Spleen (tissue), 7 donors: ENCODE results near the gene PCDHGB5.

Source experiments
- POLR2A ChIP-seq, 3 donors: fragments of 450-650 bp; IDR thresholded peaks; one replicate each; pipeline ENCODE4 v1.5.1; 2017; ENCODE audit warnings: antibody characterized with exemption in 3 of 3, mild to moderate bottlenecking in 1 of 3
- POLR2AphosphoS5 ChIP-seq, 3 donors: sonication (generic); formaldehyde crosslinking; IDR thresholded peaks; one replicate each; pipeline ENCODE4 v1.5.1; 2017; ENCODE audit warnings: antibody characterized with exemption in 3 of 3
- TF ChIP-seq, protein P1 (sequence below), 11 experiments: fragments of 200-600 bp in 7 of 11; fragments of 450-650 bp in 4 of 11; sonication (generic) in 4 of 11; IDR thresholded peaks in 8 of 11; conservative IDR thresholded peaks in 3 of 11; 1 replicate in 7 of 11; 2 replicates in 4 of 11; pipeline versions ENCODE4 v1.4.0 to v1.8.0; 2016 to 2021; ENCODE audit warnings: antibody characterized with exemption in 11 of 11, inconsistent platforms in 4 of 11, mild to moderate bottlenecking in 1 of 11
- donor health status: DM: no; HTN: no; CAD: no; lungs with moderate emphysema.
- donor health status: DM: no; HTN: no; CAD: no.
- donor health status: DM: no; HTN: no; CAD: no.

DNA sequence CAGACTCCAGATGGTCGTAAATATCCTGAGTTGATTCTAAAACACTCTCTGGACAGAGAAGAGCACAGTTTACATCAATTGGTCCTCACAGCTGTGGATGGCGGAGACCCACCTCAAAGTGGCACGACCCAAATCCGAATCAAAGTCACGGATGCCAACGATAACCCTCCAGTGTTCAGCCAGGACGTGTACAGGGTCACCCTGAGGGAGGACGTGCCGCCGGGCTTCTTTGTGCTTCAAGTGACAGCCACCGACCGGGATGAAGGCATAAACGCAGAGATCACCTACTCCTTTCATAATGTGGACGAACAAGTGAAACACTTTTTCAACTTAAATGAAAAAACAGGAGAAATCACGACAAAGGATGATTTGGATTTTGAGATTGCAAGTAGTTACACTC is 37.1 kb upstream of the PCDHGB5 start:
- TF ChIP-seq, protein P1, sequence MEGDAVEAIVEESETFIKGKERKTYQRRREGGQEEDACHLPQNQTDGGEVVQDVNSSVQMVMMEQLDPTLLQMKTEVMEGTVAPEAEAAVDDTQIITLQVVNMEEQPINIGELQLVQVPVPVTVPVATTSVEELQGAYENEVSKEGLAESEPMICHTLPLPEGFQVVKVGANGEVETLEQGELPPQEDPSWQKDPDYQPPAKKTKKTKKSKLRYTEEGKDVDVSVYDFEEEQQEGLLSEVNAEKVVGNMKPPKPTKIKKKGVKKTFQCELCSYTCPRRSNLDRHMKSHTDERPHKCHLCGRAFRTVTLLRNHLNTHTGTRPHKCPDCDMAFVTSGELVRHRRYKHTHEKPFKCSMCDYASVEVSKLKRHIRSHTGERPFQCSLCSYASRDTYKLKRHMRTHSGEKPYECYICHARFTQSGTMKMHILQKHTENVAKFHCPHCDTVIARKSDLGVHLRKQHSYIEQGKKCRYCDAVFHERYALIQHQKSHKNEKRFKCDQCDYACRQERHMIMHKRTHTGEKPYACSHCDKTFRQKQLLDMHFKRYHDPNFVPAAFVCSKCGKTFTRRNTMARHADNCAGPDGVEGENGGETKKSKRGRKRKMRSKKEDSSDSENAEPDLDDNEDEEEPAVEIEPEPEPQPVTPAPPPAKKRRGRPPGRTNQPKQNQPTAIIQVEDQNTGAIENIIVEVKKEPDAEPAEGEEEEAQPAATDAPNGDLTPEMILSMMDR (IDR thresholded peaks at IDR 0.05 in 8 of 11, conservative IDR thresholded peaks at IDR 0.05 in 3 of 11): no peak
- no peak for TF ChIP-seq POLR2A (IDR thresholded peaks at IDR 0.05)
- TF ChIP-seq POLR2AphosphoS5 (IDR thresholded peaks at IDR 0.05): no peak
